Activated CD8-positive, alpha-beta T cell treated with anti-CD3 and anti-CD28 coated beads for 36 hours (primary cell): ENCODE data around the gene FGF1. TPM values are rescaled to one million over a fixed set of nuclear protein-coding genes. Genes with fewer than 3 reads are reported as not detected.

Experiments used
- ATAC-seq: fragments of 200-7000 bp; cut with Tn5 transposase; one replicate; pipeline ENCODE4 v1.10.0; 2021; ENCODE audit warnings: mild to moderate bottlenecking, moderate library complexity
- CTCF ChIA-PET: fragments of 350-600 bp; sonication (Branson Sonifier 250); formaldehyde crosslinking; loops from one replicate; lab custom pipeline; 2021; ENCODE audit warnings: antibody characterized with exemption; lab: Charles Lee
- POLR2A ChIA-PET: fragments of 350-600 bp; sonication (Branson Sonifier 250); formaldehyde crosslinking; loops from one replicate; lab custom pipeline; 2021; ENCODE audit warnings: antibody characterized with exemption; lab: Charles Lee
- DNase-seq: peaks from one replicate; pipeline ENCODE4 v3.0.0-alpha.2; 2020
- H3K27ac Mint-ChIP-seq: one replicate; pipeline ENCODE4 v1.8.0; 2021; ENCODE audit warnings: mild to moderate bottlenecking, mixed read lengths
- H3K27me3 Mint-ChIP-seq: one replicate; pipeline ENCODE4 v1.8.0; 2021; ENCODE audit warnings: mixed read lengths
- H3K36me3 Mint-ChIP-seq: one replicate; pipeline ENCODE4 v1.8.0; 2021; ENCODE audit warnings: low read depth, mixed read lengths
- H3K4me1 Mint-ChIP-seq: one replicate; pipeline ENCODE4 v1.8.0; 2021; ENCODE audit warnings: low read depth, mixed read lengths
- H3K4me3 Mint-ChIP-seq: one replicate; pipeline ENCODE4 v1.8.0; 2021; ENCODE audit warnings: mild to moderate bottlenecking, moderate library complexity, mixed read lengths
- H3K9me3 Mint-ChIP-seq: one replicate; pipeline ENCODE4 v1.8.0; 2021; ENCODE audit warnings: mixed read lengths
- CTCF ChIP-seq: fragments of 200-600 bp; IDR thresholded peaks from one replicate; pipeline ENCODE4 v1.8.0; 2022; ENCODE audit warnings: antibody characterized with exemption, mild to moderate bottlenecking
- intact Hi-C: fragments of 100-400 bp; cut with micrococcal nuclease; formaldehyde crosslinking; loops from one replicate; pipeline ENCODE4 v1.10.0; 2022
- total RNA-seq, 2 experiments: library from RNA; stranded (reverse); gene quantifications; one replicate each; pipeline ENCODE4 v1.2.3, GENCODE V29; 2021

FGF1 gene
- total RNA-seq, 2 experiments from 2014 or later = not detected

DNA sequence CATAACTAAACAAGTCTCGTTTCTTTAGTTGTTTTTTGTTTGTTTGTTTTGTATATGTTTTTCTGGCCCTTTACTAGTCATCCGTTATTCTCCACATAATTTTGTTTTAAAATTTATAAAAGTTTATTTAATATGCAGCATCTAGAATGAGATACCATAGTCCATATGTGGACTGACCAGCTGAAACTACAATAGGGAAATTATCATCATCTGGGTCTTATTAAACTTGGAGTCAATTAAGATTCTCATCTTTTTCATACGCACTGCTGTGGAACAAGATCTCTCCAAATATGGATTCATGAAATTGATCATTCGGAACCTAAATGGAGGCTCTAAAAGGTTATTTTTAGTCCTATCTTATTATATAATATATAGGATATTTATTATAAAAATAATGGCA lies 99.3 kb downstream of the FGF1 start:
- DNase-seq (no peak), ATAC-seq (no peak)
- H3K27me3 Mint-ChIP-seq = peaks cover 11% of the 10 kb centered on the region
- H3K4me1 Mint-ChIP-seq = peaks cover 4% of the 10 kb centered on the region
- no peaks in the 10 kb centered on the region for H3K9me3 Mint-ChIP-seq
- no peak overlapping the region for H3K4me3 Mint-ChIP-seq
- intact Hi-C loops = no loop called here
- no peak for TF ChIP-seq CTCF
- no peaks in the 10 kb centered on the region for H3K36me3 Mint-ChIP-seq
- ChIA-PET POLR2A (no interaction called here), CTCF (interaction anchor here (0.7 to 3.2 kb wide), 14 partner anchors 9 to 302 kb away, joined by 3 to 15 read pairs (median 4); no protein-coding TSS in a partner anchor)
- H3K27ac Mint-ChIP-seq = no peak overlapping the region

DNA sequence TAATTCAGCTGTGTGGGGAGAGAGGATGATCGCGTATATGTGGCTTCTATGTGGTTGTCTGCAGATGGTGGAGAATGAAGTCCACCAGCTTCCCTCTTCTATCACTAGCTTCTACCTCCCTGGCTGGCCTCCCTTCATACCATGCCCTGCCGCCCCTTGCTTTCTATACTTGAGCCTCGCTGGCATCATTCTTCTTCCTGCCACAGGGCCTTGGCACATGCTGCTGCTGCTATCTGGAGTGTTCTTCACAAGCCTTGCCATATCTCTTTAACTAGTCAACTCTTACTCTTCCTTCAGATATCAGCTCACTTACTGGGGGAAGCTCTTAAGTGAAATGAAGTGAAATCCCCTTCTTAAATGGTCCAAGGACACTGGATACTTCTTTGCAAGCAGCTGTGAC lies 100.4 kb downstream of the FGF1 start:
- no peak for DNase-seq
- ChIA-PET POLR2A (no interaction called here), CTCF (interaction anchor here (0.9 to 3.2 kb wide), 10 partner anchors 14 to 434 kb away, joined by 3 to 15 read pairs (median 4); no protein-coding TSS in a partner anchor)
- Mint-ChIP-seq H3K27ac (no peak overlapping the region), H3K4me3 (no peak overlapping the region), H3K4me1 (peaks cover 9% of the 10 kb centered on the region), H3K27me3 (peaks cover 6% of the 10 kb centered on the region), H3K36me3 (no peaks in the 10 kb centered on the region), H3K9me3 (no peaks in the 10 kb centered on the region)
- intact Hi-C loops = no loop called here
- TF ChIP-seq CTCF = no peak
- no peak for ATAC-seq

GRCh38 chr5:142584891-142585290 lies 101.0 kb downstream of the FGF1 start:
- no peaks in the 10 kb centered on the region for H3K9me3 Mint-ChIP-seq
- no peak overlapping the region for H3K4me3 Mint-ChIP-seq
- intact Hi-C loops = no loop called here
- H3K36me3 Mint-ChIP-seq = no peaks in the 10 kb centered on the region
- POLR2A ChIA-PET = no interaction called here
- H3K4me1 Mint-ChIP-seq = peaks cover 13% of the 10 kb centered on the region
- ATAC-seq = no peak
- H3K27me3 Mint-ChIP-seq = peaks cover 6% of the 10 kb centered on the region
- H3K27ac Mint-ChIP-seq = no peak overlapping the region
- no peak for TF ChIP-seq CTCF
- CTCF ChIA-PET = interaction anchor here (0.9 to 3.2 kb wide), 9 partner anchors 15 to 433 kb away, joined by 3 to 15 read pairs (median 4); no protein-coding TSS in a partner anchor
- DNase-seq = no peak

DNA sequence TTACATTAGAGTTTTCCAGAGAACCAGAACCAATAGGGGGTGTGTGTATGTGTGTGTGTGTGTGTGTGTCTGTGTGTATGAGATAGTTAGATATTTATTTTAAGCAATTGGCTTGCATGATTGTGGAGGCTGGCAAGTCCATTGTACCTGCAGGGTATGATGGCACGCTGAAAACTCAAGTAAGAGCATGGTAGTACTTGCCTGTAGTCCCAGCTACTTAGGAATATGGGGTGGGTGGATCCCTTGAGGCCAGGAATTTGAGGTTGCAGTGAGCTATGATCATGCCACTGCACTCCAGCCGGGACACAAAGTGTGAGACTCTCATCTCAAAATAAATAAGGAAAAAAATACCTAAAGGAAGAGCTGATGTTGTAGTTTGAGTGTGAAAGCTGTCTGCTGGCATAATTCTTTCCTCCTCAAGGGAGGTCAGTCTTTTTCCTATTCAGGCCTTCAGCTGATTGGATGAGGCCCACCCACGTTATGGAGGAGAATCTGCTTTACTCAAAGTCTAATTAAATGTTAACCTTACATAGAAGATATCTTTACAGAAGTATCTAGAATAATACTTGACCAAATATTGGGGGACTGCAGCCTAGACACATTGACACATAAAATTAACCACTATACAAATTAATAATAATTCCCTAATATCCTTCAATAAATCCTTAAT lies 107.6 kb downstream of the FGF1 start:
- peaks cover 8% of the 10 kb centered on the region for H3K9me3 Mint-ChIP-seq
- CTCF ChIA-PET = interaction anchor here (1.0 to 1.5 kb wide), 2 partner anchors 9 to 11 kb away, joined by 3 to 4 read pairs; no protein-coding TSS in a partner anchor
- H3K4me3 Mint-ChIP-seq = no peak overlapping the region

More for the DNA sequence above, 107.6 kb downstream of the FGF1 start:
- Mint-ChIP-seq H3K4me1 (peaks cover 13% of the 10 kb centered on the region), H3K36me3 (peaks cover 3% of the 10 kb centered on the region), H3K27ac (no peak overlapping the region), H3K27me3 (no peaks in the 10 kb centered on the region)
- intact Hi-C loops = no loop called here
- no peak for TF ChIP-seq CTCF
- ATAC-seq (no peak), DNase-seq (no peak)
- POLR2A ChIA-PET = no interaction called here
